ENCODE results near the gene MATK. TPM values are rescaled to one million over a fixed set of nuclear protein-coding genes. Genes with fewer than 3 reads are reported as not detected.
"Not testable (repeated sequence)": the region's sequence is repeated elsewhere in the genome, so short reads cannot be mapped to it uniquely, and the experiment has no call there.

Gene MATK
- total RNA-seq, 1 donor from 2014 or later = 0.43 TPM

DNA sequence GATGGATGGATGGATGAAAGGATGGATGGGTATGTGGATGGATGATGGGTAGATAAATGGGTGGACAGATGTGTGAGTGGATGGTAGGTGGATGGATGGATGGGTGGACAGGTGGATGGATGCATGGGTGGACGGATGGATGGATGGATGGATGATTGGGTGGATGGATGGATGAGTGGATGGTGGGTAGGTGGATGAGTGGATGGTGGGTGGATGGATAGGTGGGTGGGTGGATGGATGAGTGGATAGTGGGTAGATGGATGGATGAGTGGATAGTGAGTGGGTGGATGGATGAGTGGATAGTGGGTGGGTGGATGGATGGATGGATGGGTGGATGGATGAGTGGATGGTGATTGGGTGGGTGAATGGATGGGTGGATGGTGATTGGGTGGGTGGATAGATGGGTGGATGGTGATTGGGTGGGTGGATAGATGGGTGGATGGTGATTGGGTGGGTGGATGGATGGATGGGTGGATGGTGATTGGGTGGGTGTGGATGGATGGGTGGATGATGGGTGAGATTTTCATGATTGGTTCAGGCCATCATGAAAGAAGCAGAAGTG is 9.6 kb downstream of the MATK start:
- DNase-seq (ENCODE audit: missing footprints) (no peak), ATAC-seq (no peak)
- intact Hi-C loops (cut with DNase I) = no loop called here

DNA sequence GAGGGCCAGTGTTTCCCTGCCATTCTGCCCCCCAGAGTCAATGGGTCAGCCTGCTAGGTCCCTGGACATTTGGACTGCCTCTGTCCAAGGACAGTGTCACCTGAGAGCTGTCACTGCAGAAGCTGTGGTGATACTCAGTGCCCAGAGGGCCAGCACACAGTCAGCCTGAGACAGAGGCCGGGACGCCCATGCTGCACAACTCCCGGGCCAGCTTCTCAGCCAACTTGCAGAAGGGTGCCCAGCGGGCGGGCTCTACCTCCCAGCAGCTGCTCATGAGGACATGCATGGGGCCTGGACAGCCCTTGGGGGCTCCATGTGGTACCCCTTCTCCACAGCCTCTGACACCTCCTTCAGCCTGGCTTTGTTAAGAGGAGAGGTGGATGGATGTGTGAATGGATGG is 10.3 kb downstream of the MATK start:
- no peak for DNase-seq (ENCODE audit: missing footprints)
- intact Hi-C loops (cut with DNase I) = no loop called here
- ATAC-seq = no peak

DNA sequence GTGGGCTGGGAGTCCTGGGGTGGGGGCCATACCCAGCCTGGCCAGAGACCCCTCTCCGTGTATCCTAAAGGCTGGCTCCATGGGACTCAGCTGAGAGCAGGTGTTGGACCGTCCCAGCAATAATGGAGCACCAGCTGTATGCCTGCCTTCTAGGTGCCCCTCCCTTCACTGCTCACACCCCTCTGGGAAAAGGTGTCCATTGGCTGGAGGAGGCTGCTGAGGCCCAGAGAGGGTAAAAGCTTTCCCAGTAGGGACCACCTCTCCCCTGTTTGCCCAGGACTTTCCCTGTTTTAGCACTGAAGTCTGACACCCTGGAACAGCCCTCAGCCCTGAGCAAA is 10.8 kb downstream of the MATK start:
- DNase-seq (ENCODE audit: missing footprints) (no peak), ATAC-seq (no peak)
- intact Hi-C loops (cut with DNase I) = no loop called here

DNA sequence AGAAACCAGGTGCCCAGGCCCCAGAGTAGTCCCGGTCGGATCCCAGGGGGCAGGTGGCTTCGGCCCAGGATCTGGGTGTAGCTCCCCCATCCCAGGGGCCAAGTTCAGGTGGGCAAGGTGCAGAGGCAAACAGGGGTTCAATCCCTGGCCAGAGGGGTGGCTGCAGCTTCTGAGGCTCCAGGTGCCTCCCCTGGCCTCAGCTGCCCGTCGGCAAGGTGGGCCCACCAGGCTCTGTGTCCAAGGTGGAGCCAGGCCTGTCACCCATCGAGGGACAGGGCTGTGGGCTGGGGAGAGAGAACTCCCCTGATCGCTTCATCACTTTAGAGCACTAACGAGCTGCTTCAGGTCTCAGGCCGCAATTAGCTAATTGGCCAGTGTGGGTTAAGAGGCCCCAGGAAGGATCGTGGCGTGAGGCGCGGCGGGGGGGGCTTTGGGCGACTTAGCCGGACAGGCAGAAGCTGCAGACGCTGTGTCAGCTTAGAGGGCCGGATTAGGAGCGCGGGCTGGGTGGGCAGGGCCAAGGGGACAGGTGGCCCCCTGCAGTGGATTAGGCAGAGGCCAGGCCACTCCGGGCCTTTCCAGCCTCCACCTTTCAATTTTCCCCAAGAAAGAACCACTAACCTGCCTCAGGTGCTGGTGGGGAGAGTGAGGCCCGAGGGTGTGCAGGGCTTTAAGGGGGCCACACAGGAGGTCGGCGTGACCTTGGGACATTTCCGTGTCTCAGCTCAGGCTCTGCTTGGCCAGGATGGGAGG is 11.4 kb downstream of the MATK start:
- intact Hi-C loops (cut with DNase I) = no loop called here
- no peak for DNase-seq (ENCODE audit: missing footprints)
- no peak for ATAC-seq

DNA sequence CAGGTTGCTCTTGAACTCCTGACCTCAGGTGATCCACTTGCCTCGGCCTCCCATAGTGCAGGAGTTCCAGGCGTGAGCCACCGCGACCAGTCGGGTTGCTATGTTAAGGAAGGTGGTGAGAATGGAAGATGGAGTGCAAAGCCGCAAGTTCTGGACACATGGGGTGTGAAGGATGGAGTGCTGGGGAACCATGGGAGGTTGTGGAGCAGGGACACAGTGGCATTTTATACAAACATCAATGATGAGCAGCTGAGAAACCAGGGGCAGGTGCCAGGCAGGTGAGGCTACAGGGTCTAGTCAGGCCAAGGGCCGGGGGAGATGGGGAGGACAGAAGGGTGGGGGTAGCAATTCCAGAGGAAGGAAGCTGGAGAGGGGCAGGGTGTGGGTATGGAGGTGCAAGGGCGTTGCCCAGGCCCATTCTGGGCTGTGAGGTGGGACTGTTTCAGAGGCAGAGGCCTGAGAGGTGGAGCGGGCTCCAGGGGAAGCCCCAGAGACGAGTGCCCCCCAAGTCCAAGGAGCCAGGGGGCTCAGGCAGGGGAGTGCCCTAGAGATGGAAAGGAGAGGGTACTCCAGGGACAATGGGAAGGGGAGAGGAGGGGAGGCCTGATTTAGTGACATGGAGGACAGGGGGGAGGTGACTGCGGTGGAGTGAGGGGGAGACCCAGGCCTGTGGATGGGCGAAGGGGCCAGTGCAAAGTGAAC is 12.2 kb downstream of the MATK start:
- intact Hi-C loops (cut with DNase I) = no loop called here
- ATAC-seq = no peak
- no peak for DNase-seq (ENCODE audit: missing footprints)

DNA sequence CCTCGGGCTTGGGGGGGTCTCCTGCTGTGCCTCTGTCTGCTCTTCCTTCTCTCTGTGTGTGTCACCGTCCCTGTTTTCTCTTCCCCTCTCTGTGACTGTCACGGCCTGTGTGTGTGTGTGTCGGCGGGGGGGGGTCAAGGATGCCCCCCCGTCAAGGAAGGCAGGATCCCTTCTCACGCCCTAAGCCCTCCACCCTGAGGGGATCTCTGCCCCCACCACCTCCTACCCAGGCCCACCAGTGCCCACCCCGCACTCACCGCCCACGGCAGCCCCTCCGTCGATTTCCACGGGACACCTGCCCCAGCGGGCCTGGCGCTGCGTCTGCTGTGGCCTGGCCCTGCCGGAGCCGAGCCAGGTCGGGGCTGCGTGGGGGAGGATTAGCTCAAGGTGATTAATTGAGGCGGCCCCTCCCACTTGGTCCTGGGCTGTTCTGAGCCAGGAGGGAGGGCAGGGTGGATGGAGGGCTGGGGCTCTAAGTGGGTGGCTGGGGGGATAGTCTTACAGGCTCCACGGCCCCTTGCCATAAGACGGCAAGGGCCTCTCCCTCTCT is 14.2 kb downstream of the MATK start, which contains the start of gene RAX2:
Gene RAX2, minus strand, starts transcription at position 323 of the 550 bp plus-strand sequence. CDS start 486 bp downstream, outside the sequence.
- ATAC-seq = no peak
- no peak for DNase-seq (ENCODE audit: missing footprints)
- intact Hi-C loops (cut with DNase I) = no loop called here

DNA sequence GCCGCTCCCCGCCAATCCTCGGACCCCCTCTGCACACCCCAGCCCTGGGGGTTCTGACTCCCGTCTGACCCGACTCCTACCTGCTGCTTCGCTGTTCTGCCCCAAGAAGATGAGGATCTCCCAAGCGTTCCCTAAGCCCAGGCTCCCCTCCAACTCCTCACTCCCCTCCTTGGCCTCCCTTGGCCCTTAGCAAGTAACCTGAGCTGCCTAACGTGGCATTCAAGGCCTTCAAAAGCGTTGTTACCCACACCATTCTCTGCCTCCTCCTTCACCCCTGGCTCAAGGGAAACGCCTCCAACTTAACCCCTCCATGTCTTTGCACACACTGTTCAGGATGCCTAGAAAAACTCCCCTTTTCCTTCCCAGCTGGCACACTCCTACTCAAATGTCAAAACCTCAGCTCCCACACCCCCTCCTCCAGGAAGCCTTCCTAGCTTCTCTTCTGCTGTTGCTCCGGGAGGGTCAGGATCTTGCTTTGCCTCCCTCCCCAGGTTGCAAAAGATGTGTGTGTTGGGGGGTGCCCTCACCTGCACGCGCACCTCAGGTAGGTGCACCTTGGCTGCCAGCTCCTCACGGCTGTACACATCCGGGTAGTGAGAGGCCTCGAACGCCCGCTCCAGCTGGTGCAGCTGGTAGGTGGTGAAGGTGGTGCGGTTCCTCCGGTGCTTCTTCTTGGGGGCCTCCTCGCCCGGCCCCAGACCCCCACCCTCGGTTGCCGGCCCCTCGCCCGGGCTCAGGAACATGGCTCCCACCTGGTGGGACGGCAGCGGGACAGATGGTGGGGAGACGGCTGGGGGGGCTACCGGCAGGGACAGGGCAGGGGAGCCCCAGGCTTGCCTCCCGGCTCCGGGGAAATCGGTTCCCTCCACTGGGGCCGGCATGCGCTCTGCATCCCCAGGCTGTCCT is 14.9 kb downstream of the MATK start:
- intact Hi-C loops (cut with DNase I) = no loop called here
- DNase-seq (ENCODE audit: missing footprints) = no peak
- no peak for ATAC-seq

DNA sequence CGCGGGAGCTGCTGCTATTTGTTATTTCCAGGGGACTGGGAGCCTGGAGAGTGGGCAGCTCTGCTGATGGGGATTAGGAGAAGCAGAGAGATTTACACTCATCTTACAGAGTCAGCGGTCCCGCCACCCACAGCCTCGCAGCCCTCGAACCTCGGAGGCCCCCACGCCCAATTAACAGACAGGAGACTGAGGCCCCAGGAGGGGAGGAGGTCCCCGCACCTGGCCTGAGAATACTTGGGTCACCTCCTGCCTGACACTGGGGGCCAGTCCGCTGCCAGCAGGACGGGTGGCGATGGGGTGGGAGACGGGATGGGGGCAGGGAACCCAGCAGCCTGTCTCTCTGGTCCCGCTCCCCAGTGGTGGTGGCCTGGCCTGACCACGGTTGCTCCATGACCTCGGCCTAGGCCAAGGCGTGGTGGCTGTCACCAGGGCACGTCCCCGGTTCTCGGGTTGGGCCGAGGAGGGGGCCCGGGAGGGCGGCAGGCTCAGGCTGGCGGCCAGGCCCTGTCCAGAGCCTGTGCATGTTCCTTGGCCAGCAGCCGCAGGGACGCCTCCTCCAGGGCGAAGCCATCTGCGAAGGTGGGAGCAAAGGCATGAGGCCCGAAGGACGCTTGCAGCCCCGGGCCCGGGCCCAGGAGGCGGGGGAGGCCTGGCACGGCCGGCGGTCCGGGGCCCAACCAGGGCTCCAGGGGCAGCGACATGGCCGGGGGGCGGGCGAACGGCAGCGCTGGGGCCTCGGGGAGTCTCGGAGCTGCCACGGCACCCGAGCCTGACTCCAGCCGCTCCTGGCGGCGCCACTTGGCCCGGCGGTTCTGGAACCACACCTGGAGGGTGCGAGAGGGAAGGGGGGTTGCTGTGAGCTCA is 15.8 kb downstream of the MATK start:
- ATAC-seq (no peak), DNase-seq (ENCODE audit: missing footprints) (no peak)
- intact Hi-C loops (cut with DNase I) = no loop called here

DNA sequence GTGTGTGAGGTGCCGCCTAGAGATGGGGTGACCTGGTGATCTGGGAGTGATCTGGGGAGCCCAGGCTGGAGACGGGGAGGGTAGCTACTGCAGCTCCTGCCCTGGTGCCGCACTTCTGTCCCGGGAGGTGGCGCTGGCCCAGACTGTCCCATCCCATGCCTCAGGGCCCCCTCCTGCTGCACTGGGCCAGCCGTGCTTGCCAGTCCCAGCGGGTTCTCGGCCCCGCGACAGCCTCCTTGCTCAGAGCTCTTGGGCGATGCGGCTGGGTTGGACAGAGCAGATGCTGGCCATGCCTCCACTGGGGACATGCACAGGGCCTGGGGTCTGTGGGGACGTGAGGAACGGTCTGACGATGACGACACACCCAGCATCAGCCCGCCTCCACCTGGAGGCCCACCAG is 16.7 kb downstream of the MATK start:
- intact Hi-C loops (cut with DNase I) = loop anchor here (10.0 kb wide), 1 partner anchor 195 kb away; no protein-coding TSS in a partner anchor
- no peak for ATAC-seq
- DNase-seq (ENCODE audit: missing footprints) = no peak

DNA sequence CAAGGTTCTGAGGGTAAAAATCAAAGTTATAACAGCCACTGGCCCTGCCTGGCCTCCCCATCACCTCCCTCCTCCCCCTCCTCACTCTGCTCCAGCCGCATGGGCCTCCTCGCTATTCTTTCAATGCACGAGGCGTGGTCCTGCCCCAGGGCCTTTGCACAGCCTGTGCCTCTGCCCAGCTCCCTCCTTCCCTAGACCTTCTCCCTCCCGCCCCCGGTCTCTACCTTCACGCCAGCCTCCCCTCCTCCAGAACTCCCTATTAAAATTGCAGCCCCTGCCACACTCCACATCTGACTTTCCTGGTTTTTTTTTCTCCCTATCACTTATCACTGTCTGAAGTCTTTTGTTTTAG is 17.5 kb downstream of the MATK start:
- DNase-seq (ENCODE audit: missing footprints) (no peak), ATAC-seq (no peak)
- intact Hi-C loops (cut with DNase I) = loop anchor here (10.0 kb wide), 1 partner anchor 196 kb away; no protein-coding TSS in a partner anchor

DNA sequence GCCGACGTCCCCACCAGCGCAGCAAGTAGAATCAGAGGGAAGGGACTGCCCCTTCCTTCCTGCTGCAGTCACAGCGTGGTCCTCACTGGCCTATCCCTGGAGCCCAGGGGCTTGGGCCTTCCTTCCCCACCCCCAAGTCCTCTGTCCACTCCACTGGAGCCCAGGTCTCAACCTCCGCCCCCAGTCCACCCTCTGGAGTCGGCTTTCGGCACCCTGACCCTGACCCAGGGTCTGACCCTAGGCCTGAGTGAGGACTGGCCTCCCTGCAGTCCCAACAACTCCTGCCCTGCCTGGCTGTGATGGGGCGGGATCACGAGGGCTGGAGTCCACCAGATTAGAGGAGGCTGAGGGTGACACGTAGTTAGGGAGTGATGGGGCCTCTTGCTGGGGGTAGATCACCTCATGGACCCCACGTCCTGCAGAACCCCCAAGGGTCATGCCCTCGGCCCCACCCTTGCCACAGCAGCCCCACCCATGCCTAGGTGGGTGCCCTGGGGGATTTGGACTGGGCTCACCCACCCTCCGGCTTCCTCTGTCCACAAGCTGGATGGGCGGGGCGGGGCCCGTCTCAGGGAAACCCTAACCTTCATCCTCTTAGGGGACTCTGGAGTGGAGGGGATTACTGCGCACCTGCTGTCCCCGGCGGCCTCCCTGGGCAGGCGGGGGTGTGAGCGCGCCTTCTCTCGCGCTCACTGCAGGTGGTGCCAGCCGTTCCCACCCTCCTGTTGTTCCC is 18.0 kb downstream of the MATK start:
- DNase-seq (ENCODE audit: missing footprints) = peak; percentile 53
- intact Hi-C loops (cut with DNase I) = loop anchor here (10.0 kb wide), 1 partner anchor 197 kb away; no protein-coding TSS in a partner anchor
- ATAC-seq = no peak

DNA sequence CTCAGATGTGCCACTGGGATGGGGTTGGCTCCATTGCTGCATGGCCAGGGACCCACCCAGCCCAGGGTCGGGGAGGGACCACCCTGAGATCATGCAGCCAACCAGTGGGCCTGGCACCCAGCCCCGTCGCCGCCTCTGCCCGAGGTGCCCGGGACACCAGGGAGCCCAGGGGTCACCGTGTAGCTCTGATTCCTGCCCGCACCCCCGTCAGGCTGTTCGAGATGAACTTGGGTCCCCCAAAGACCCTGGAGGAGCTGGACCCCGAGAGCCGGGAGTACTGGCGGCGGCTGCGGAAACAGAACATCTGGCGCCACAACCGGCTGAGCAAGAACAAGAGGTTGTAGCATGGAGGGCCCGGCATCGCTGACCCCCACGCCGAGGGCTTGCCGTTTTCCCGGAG is 19.1 kb downstream of the MATK start:
- intact Hi-C loops (cut with DNase I) = loop anchor here (10.0 kb wide), 1 partner anchor 198 kb away; no protein-coding TSS in a partner anchor
- no peak for ATAC-seq
- DNase-seq (ENCODE audit: missing footprints) = peak; percentile 60

DNA sequence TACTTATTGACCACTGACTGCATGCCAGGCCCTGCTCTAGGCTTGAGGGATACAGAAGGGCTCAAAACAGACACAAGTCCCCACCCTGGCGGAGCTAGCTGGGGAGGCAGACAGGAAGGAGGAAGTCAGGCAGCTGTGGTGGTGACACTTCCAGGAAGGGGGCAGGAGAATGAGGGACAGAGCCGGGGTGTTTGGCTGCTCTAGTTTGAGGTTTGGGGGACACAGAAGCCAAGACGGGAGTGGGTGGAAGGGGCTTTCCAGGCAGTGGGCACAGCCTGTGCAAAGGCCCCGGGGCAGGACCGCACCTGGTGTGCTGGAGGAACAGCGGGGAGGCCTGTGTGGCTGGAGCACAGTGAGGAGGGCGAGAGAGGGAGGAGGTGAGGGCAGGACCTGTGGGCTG is 19.7 kb downstream of the MATK start:
- ATAC-seq (no peak), DNase-seq (ENCODE audit: missing footprints) (peak; percentile 22)
- intact Hi-C loops (cut with DNase I) = loop anchor here (10.0 kb wide), 1 partner anchor 198 kb away; no protein-coding TSS in a partner anchor

DNA sequence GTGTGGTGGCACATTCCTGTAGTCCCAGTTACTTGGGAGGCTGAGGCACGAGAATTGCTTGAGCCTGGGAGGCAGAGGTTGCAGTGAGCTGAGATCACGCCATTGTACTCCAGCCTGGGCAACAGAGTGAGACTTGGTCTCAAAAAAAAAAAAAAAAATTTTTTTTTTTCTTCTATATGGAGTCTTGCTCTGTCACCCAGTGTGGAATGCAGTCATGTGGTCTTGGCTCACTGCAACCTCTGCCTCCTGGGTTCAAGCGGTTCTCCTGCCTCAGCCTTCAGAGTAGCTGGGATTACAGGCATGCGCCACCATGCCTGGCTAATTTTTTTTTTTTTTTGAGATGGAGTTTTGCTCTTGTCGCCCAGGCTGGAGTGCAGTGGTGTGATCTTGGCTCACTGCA is 20.4 kb downstream of the MATK start:
- DNase-seq (ENCODE audit: missing footprints); ATAC-seq: not testable (repeated sequence)
- intact Hi-C loops (cut with DNase I) = loop anchor here (10.0 kb wide), 1 partner anchor 199 kb away; no protein-coding TSS in a partner anchor

DNA sequence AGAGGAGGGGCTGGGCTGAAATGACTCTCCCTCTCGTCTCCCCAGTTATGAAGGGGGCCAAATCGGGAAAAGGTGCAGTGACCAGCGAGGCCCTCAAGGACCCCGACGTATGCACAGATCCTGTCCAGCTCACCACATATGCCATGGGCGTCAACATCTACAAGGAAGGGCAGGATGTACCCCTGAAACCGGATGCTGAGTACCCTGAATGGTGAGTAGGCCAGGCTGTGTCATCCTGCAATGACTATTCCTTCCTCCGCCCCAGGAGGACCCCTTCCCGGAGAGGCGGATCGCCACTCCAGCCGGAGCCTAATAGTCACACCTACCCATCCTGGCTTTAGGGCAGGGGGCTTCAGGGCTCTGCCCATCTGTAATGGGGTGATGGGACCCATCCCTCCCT is 21.1 kb downstream of the MATK start:
- intact Hi-C loops (cut with DNase I) = loop anchor here (10.0 kb wide), 1 partner anchor 200 kb away; no protein-coding TSS in a partner anchor
- DNase-seq (ENCODE audit: missing footprints) (no peak), ATAC-seq (no peak)

DNA sequence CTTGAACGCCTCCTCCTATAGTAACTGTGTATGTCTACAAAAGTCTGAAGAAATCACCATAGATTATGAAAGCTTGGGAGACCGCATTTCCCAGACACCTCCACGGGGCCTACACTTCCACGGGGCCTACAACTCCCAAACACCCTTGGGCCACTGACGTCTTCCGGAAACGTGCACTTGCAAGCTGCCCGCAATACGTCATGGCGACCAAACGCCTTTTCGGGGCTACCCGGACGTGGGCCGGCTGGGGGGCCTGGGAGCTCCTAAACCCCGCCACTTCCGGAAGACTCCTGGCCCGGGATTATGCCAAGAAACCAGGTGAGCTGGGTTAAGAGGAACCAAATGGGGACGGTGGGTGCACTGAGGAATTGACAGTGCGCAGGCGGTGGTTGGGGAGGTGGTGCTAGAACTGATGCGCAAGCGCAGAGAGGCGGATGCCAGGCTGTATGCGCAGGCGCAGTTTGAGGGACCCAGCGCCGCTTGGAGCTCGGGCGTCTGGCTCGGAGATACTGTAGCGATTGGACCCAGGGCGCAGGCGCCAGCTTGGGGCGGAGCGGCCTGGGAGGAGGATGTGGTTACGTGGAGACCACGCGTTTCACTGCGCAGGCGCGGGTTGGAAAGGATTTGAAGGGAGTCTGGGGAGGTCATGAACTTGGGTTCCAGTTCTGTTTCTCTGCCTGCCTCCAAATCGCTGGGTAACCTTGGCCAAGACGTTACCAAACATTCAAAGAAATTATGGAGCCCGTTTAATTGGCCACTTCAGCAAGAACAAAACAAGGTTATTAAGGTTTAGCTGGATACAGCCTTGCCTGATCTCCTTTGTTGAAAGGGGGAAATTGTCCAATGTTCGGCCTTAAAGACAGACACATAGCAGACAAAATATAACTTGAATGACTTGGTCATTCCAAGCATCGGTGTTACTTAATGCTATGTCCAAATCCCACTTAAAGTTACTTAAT is 23.4 kb downstream of the MATK start, which contains the start of gene MRPL54:
Gene MRPL54, plus strand, starts transcription at position 182 of the 959 bp plus-strand sequence. Its CDS starts 19 bp downstream, at position 201.
- DNase-seq (ENCODE audit: missing footprints) (peak; percentile 100), ATAC-seq (peak; percentile 97)
- intact Hi-C loops (cut with DNase I) = loop anchor here (5.0 to 10.0 kb wide), 3 partner anchors 60 to 225 kb away; partner anchors contain the start of gene EEF2

All from Right ventricle myocardium inferior (tissue), 1 donor.